Limb (tissue), 2 donors: ENCODE measurements around the gene C2orf76.
"Not testable (repeated sequence)": the region's sequence is repeated elsewhere in the genome, so short reads cannot be mapped to it uniquely, and the experiment has no call there.

Source experiments
- DNase-seq, 2 donors: peaks; one replicate each; pipeline ENCODE4 v3.0.0-alpha.2; 2016; ENCODE audit errors: extremely low spot score in 2 of 2

Gene C2orf76

GRCh38 chr2:119366649-119367471, at the start of gene C2orf76, which contains the start of gene DBI:
C2orf76 (minus strand) TSS chr2:119366834; CDS start chr2:119339959, 26,875 bp downstream.
DBI (plus strand) TSS chr2:119366977; CDS start chr2:119367052, 75 bp downstream.
- DNase-seq, result peak; percentile 95 to 96

GRCh38 chr2:119415630-119416029, 49.0 kb upstream of the C2orf76 start:
- DNase-seq, result no peak

- DNase-seq, result no peak
Measured at GRCh38 chr2:119414894-119415293, 48.3 kb upstream of the C2orf76 start.

GRCh38 chr2:119409506-119409905, 42.9 kb upstream of the C2orf76 start:
- no peak for DNase-seq

- no peak for DNase-seq
Measured at GRCh38 chr2:119408221-119408619, 41.6 kb upstream of the C2orf76 start.

GRCh38 chr2:119407430-119408220, 41.0 kb upstream of the C2orf76 start:
- DNase-seq, result peak; percentile 39 to 63

- no peak for DNase-seq
Measured at GRCh38 chr2:119405151-119405550, 38.5 kb upstream of the C2orf76 start.

GRCh38 chr2:119403618-119404017, 37.0 kb upstream of the C2orf76 start:
- not testable (repeated sequence) for DNase-seq

GRCh38 chr2:119402645-119403560, 36.3 kb upstream of the C2orf76 start:
- DNase-seq, result no peak

- no peak for DNase-seq
Measured at GRCh38 chr2:119402106-119402505, 35.5 kb upstream of the C2orf76 start.

GRCh38 chr2:119397196-119397595, 30.6 kb upstream of the C2orf76 start:
- DNase-seq, result no peak

- no peak for DNase-seq
Measured at GRCh38 chr2:119393971-119394748, 27.5 kb upstream of the C2orf76 start.

- DNase-seq, result no peak
Measured at GRCh38 chr2:119389615-119390306, 23.1 kb upstream of the C2orf76 start.

GRCh38 chr2:119387381-119388129, 20.9 kb upstream of the C2orf76 start:
- DNase-seq, result peak in 1 of 2 donors; percentile 42

GRCh38 chr2:119385466-119385865, 18.8 kb upstream of the C2orf76 start:
- no peak for DNase-seq

GRCh38 chr2:119384971-119385370, 18.3 kb upstream of the C2orf76 start:
- no peak for DNase-seq

- no peak for DNase-seq
Measured at GRCh38 chr2:119383410-119384140, 16.9 kb upstream of the C2orf76 start.

- DNase-seq, result no peak
Measured at GRCh38 chr2:119378566-119378965, 11.9 kb upstream of the C2orf76 start.

- DNase-seq, result peak; percentile 35 to 42
Measured at GRCh38 chr2:119377993-119378345, 11.3 kb upstream of the C2orf76 start.
